Mucosa of rectum (tissue), 2 donors: ENCODE measurements around the gene NT5C3B.
"Not testable (repeated sequence)": the region's sequence is repeated elsewhere in the genome, so short reads cannot be mapped to it uniquely, and the experiment has no call there.

Experiments used
- H3K27ac ChIP-seq, 2 donors: one replicate each; pipeline ENCODE4 v1.7.0; 2013; ENCODE audit warnings: inconsistent platforms in 2 of 2, low read depth in 2 of 2, low read length in 2 of 2
- H3K27me3 ChIP-seq, 2 donors: one replicate each; pipeline ENCODE4 v1.7.0; 2013; ENCODE audit warnings: low read length in 2 of 2; ENCODE audit not compliant: control insufficient read depth in 2 of 2, insufficient read depth in 2 of 2
- H3K36me3 ChIP-seq, 2 donors: one replicate each; pipeline ENCODE4 v1.7.0; 2013; ENCODE audit warnings: low read length in 2 of 2; ENCODE audit not compliant: control insufficient read depth in 2 of 2, insufficient read depth in 2 of 2
- H3K4me1 ChIP-seq, 2 donors: one replicate each; pipeline ENCODE4 v1.7.0; 2013; ENCODE audit warnings: low read length in 2 of 2, mild to moderate bottlenecking in 1 of 2; ENCODE audit not compliant: control insufficient read depth in 2 of 2, insufficient read depth in 2 of 2
- H3K4me3 ChIP-seq, 2 donors: one replicate each; pipeline ENCODE4 v1.7.0; 2013; ENCODE audit warnings: low read length in 2 of 2
- H3K9ac ChIP-seq, 2 donors: one replicate each; pipeline ENCODE4 v1.7.0; 2013; ENCODE audit warnings: low read length in 2 of 2, low read depth in 1 of 2, mild to moderate bottlenecking in 1 of 2
- H3K9me3 ChIP-seq, 2 donors: one replicate each; pipeline ENCODE4 v1.7.0; 2013; ENCODE audit warnings: low read length in 2 of 2; ENCODE audit not compliant: control insufficient read depth in 2 of 2
- donor health status: healthy.
- donor health status: Normal muscosa, but diverticular disease.

Gene NT5C3B

GRCh38 chr17:41868568-41868967, 32.5 kb upstream of the NT5C3B start:
- Histone ChIP-seq H3K27ac (no peak overlapping the region), H3K27me3 (no peaks in the 10 kb centered on the region), H3K36me3 (peaks cover 41 to 47% of the 10 kb centered on the region in 2 donors), H3K4me1 (peaks cover 10 to 11% of the 10 kb centered on the region in 2 donors), H3K9ac (no peak overlapping the region), H3K9me3 (no peaks in the 10 kb centered on the region), H3K4me3 (no peak overlapping the region)

- no peaks in the 10 kb centered on the region for H3K9me3 ChIP-seq
- H3K36me3 ChIP-seq, result peaks cover 22 to 24% of the 10 kb centered on the region in 2 donors
- H3K4me1 ChIP-seq, result peaks cover 14 to 17% of the 10 kb centered on the region in 2 donors
- H3K4me3 ChIP-seq, result peak overlapping the region; percentile 64 to 72
- no peaks in the 10 kb centered on the region for H3K27me3 ChIP-seq
- H3K27ac ChIP-seq, result peak overlapping the region in 1 of 2 donors; percentile 91
- H3K9ac ChIP-seq, result peak overlapping the region; percentile 52 to 92
Measured at GRCh38 chr17:41865596-41865893, 29.5 kb upstream of the NT5C3B start.

GRCh38 chr17:41864836-41865595, 29.0 kb upstream of the NT5C3B start, which contains the start of gene KLHL11:
TSS of gene KLHL11 (minus strand) at chr17:41865423. CDS start at chr17:41865370, 53 bp downstream.
- H3K4me1 ChIP-seq, result peaks cover 14 to 17% of the 10 kb centered on the region in 2 donors
- no peaks in the 10 kb centered on the region for H3K9me3 ChIP-seq
- H3K36me3 ChIP-seq, result peaks cover 17 to 19% of the 10 kb centered on the region in 2 donors
- H3K27ac ChIP-seq, result peak within 1 kb of the TSS; percentile 89 to 91
- H3K27me3 ChIP-seq, result no peaks in the 10 kb centered on the region
- H3K9ac ChIP-seq, result peak within 1 kb of the TSS; percentile 69 to 92
- peak within 1 kb of the TSS; percentile 79 to 84 for H3K4me3 ChIP-seq

- H3K9ac ChIP-seq, result peak overlapping the region; percentile 69 to 92
- peaks cover 13 to 15% of the 10 kb centered on the region in 2 donors for H3K36me3 ChIP-seq
- H3K9me3 ChIP-seq, result no peaks in the 10 kb centered on the region
- H3K4me3 ChIP-seq, result peak overlapping the region; percentile 79 to 84
- H3K4me1 ChIP-seq, result peaks cover 14 to 17% of the 10 kb centered on the region in 2 donors
- H3K27me3 ChIP-seq, result no peaks in the 10 kb centered on the region
- peak overlapping the region; percentile 89 to 91 for H3K27ac ChIP-seq
Measured at GRCh38 chr17:41864498-41864835, 28.4 kb upstream of the NT5C3B start.

GRCh38 chr17:41863074-41863848, 27.2 kb upstream of the NT5C3B start:
- peak overlapping the region in 1 of 2 donors; percentile 92 for H3K9ac ChIP-seq

GRCh38 chr17:41860254-41860931, 24.4 kb upstream of the NT5C3B start:
- Histone ChIP-seq H3K27ac (no peak overlapping the region), H3K36me3 (no peaks in the 10 kb centered on the region), H3K4me3 (no peak overlapping the region), H3K4me1 (peaks cover 12 to 14% of the 10 kb centered on the region in 2 donors), H3K27me3 (no peaks in the 10 kb centered on the region), H3K9me3 (no peaks in the 10 kb centered on the region), H3K9ac (no peak overlapping the region)

More at GRCh38 chr17:41863074-41863848, 27.2 kb upstream of the NT5C3B start:
- H3K27ac ChIP-seq, result no peak overlapping the region
- peaks cover 14 to 17% of the 10 kb centered on the region in 2 donors for H3K4me1 ChIP-seq
- no peaks in the 10 kb centered on the region for H3K27me3 ChIP-seq
- H3K36me3 ChIP-seq, result peaks cover 5 to 9% of the 10 kb centered on the region in 2 donors
- H3K9me3 ChIP-seq, result no peaks in the 10 kb centered on the region
- H3K4me3 ChIP-seq, result peak overlapping the region in 1 of 2 donors; percentile 84

- H3K9me3 ChIP-seq, H3K4me1 ChIP-seq, H3K27me3 ChIP-seq, H3K27ac ChIP-seq, H3K4me3 ChIP-seq, H3K9ac ChIP-seq: not testable (repeated sequence)
- H3K36me3 ChIP-seq, result peaks cover 13 to 21% of the 10 kb centered on the region in 2 donors
Measured at GRCh38 chr17:41851382-41851781, 15.3 kb upstream of the NT5C3B start.

GRCh38 chr17:41849251-41849990, 13.4 kb upstream of the NT5C3B start:
- Histone ChIP-seq H3K9me3 (no peaks in the 10 kb centered on the region), H3K4me1 (no peaks in the 10 kb centered on the region), H3K9ac (no peak overlapping the region), H3K27ac (no peak overlapping the region), H3K27me3 (no peaks in the 10 kb centered on the region), H3K36me3 (peaks cover 10 to 15% of the 10 kb centered on the region in 2 donors), H3K4me3 (no peak overlapping the region)

- Histone ChIP-seq H3K4me1 (no peaks in the 10 kb centered on the region), H3K27ac (no peak overlapping the region), H3K36me3 (peaks cover 5 to 9% of the 10 kb centered on the region in 2 donors), H3K9ac (no peak overlapping the region), H3K27me3 (no peaks in the 10 kb centered on the region), H3K4me3 (no peak overlapping the region), H3K9me3 (no peaks in the 10 kb centered on the region)
Measured at GRCh38 chr17:41848788-41849187, 12.8 kb upstream of the NT5C3B start.
